ENCODE results near the gene BBC3. TPM values are rescaled to one million over a fixed set of nuclear protein-coding genes. Genes with fewer than 3 reads are reported as not detected.

Gene BBC3
- total RNA-seq, 6 experiments from 2014 or later: 1.8 to 8.0 (median 3.1) TPM

- Histone ChIP-seq H3K4me3 (no peak overlapping the region), H3K27me3 (no peaks in the 10 kb centered on the region), H3K9me3 (no peaks in the 10 kb centered on the region), H3K36me3 (no peaks in the 10 kb centered on the region), H3K27ac (no peak overlapping the region), H3K4me1 (peaks cover 0 to 4% (median 0%) of the 10 kb centered on the region in 4 donors)
- DNase-seq (no peak), ATAC-seq (no peak)
- intact Hi-C loops (cut with DNase I): no loop called here
- 87% methylated on average over 3 of the region's 5 CpGs for WGBS (ENCODE audit: insufficient coverage, low coverage, low lambda C conversion rate, missing lambda C conversion rate)
- no peak for TF ChIP-seq POLR2A (IDR thresholded peaks at IDR 0.05)
- TF ChIP-seq, protein P1, sequence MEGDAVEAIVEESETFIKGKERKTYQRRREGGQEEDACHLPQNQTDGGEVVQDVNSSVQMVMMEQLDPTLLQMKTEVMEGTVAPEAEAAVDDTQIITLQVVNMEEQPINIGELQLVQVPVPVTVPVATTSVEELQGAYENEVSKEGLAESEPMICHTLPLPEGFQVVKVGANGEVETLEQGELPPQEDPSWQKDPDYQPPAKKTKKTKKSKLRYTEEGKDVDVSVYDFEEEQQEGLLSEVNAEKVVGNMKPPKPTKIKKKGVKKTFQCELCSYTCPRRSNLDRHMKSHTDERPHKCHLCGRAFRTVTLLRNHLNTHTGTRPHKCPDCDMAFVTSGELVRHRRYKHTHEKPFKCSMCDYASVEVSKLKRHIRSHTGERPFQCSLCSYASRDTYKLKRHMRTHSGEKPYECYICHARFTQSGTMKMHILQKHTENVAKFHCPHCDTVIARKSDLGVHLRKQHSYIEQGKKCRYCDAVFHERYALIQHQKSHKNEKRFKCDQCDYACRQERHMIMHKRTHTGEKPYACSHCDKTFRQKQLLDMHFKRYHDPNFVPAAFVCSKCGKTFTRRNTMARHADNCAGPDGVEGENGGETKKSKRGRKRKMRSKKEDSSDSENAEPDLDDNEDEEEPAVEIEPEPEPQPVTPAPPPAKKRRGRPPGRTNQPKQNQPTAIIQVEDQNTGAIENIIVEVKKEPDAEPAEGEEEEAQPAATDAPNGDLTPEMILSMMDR (IDR thresholded peaks at IDR 0.05): no peak
These were observed 15.4 kb downstream of the BBC3 start for GRCh38 chr19:47215581-47215980.

DNA sequence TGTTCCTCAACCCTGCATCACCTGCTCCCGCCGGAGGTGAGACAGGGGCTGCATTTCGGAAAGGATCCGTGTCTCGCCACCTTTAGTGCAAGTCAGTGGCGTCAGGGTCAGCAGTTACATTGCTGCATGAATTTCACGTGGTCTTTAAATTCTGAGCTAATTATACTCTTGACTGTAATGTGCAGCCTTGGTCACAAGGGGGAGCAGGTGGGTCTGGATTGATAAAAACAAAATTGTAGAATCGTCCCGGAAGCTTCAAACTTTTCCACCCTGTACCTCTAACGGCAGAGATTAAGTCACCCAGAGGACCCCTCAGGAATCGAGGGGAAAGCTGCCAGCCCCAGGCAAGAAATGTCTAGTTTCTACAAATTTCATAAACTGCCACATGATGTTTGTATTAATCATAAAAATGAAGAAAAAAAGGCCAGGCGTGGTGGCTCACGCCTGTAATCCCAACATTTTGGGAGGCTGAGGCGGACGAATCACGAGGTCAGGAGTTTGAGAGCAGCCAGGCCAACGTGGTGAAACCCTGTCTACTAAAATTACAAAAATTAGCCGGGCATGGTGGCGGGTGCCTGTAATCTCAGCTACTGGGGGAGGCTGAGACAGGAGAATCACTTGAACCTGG lies 20.2 kb downstream of the BBC3 start:
- ATAC-seq: peak; percentile 88 to 96 (median 92)
- intact Hi-C loops (cut with DNase I): no loop called here
- WGBS (ENCODE audit: insufficient coverage, low coverage, low lambda C conversion rate, missing lambda C conversion rate): 32% methylated on average over 18 of the region's 19 CpGs
- H3K4me1 ChIP-seq: peaks cover 0 to 6% (median 0%) of the 10 kb centered on the region in 4 donors
- no peak overlapping the region for H3K27ac ChIP-seq
- H3K27me3 ChIP-seq: no peaks in the 10 kb centered on the region
- peak in 2 of 3 donors; percentile 52 to 72 for DNase-seq
- no peak for TF ChIP-seq POLR2A (IDR thresholded peaks at IDR 0.05)
- TF ChIP-seq, protein P1 (IDR thresholded peaks at IDR 0.05): peak; percentile 73 to 90 (median 77)
- peaks cover 0 to 15% (median 4%) of the 10 kb centered on the region in 4 donors for H3K36me3 ChIP-seq
- H3K9me3 ChIP-seq: no peaks in the 10 kb centered on the region
- no peak overlapping the region for H3K4me3 ChIP-seq

DNA sequence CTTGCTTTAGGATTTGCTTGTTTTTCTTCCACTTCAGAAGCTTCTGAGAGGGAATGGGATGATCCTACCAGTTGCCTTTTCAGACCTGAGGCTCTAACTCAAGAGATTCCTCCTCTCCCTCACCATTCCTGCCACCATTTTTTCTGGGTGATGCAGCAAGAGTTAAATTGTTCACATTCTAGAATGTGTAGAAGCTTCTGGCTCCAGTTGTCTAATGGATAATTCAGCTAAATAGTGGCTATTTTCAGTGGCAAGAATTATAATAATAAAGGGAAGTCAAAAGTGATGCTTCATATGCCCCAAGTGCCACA lies 20.9 kb downstream of the BBC3 start:
- no peak for TF ChIP-seq POLR2A (IDR thresholded peaks at IDR 0.05)
- TF ChIP-seq, protein P1 (IDR thresholded peaks at IDR 0.05): no peak

GRCh38 chr19:47209319-47210179 lies 21.4 kb downstream of the BBC3 start:
- ATAC-seq (no peak), DNase-seq (no peak)
- Histone ChIP-seq H3K27ac (no peak overlapping the region), H3K9me3 (no peaks in the 10 kb centered on the region), H3K27me3 (no peaks in the 10 kb centered on the region), H3K36me3 (peaks cover 0 to 24% (median 4%) of the 10 kb centered on the region in 4 donors), H3K4me1 (peaks cover 0 to 6% (median 0%) of the 10 kb centered on the region in 4 donors), H3K4me3 (no peak overlapping the region)
- TF ChIP-seq, protein P1 (IDR thresholded peaks at IDR 0.05): no peak
- 84% methylated on average over 2 of the region's 13 CpGs for WGBS (ENCODE audit: insufficient coverage, low coverage, low lambda C conversion rate, missing lambda C conversion rate)
- intact Hi-C loops (cut with DNase I): loop anchor here (5.0 kb wide), 2 partner anchors 33 to 38 kb away; no protein-coding TSS in a partner anchor

More for the DNA sequence above, 20.9 kb downstream of the BBC3 start:
- no peak overlapping the region for H3K27ac ChIP-seq
- DNase-seq (no peak), ATAC-seq (no peak)
- no peaks in the 10 kb centered on the region for H3K27me3 ChIP-seq
- H3K4me1 ChIP-seq: peaks cover 0 to 6% (median 0%) of the 10 kb centered on the region in 4 donors
- no peak overlapping the region for H3K4me3 ChIP-seq
- intact Hi-C loops (cut with DNase I): no loop called here
- H3K9me3 ChIP-seq: no peaks in the 10 kb centered on the region
- H3K36me3 ChIP-seq: peaks cover 0 to 18% (median 4%) of the 10 kb centered on the region in 4 donors

Data from right lobe of liver (tissue), 6 donors.